Femur (tissue), 1 donor: ENCODE data around the gene THSD7A.

Experiments
- DNase-seq: peaks from one replicate; pipeline ENCODE4 v3.0.0-alpha.2; 2017

Gene THSD7A

DNA sequence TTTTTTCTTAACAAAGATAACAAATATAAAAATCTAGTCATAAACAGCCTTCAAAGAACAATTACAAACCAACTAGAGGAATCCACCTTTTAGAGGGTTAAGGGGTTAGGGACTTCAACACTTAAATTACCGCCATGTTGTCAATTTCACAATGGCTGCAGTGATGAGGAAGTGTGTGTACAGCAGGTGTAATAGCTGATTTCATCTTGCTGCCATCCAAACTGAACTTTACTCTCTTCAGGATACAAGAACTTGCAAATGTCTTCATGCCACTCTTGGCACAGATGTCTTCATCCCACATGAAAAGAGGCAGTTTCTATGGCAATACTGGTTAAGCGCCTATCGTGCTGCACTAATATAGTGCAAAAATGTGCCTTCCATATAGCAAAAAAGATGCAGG is 457.4 kb downstream of the THSD7A start:
- DNase-seq, result no peak

DNA sequence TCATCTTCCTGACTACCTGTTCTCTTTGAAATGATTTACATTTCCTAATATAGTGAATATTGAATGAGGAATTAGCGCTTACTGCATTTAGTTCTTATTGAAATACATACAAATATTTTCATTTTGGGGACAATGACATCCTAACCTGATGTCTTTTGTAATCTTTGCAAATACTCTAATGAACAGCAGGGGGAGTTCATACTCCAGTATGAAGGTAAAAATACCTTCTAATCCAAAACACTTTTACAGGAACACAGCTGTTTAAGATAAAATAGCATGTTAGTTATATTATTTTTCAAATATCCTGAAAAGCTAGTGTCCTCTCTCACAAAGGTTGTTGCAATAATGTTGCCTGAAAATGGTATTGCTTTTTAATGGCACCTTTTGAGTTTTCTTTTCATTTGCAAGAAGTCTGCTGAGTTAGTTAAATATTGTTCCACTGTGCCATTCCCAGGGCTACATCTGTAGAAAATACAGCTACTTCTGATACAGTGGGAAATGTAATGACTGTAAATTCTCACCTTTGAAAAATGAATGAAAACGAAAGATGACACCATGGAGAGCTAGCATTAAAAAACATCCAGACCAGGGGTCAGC is 458.4 kb downstream of the THSD7A start:
- DNase-seq, result no peak

DNA sequence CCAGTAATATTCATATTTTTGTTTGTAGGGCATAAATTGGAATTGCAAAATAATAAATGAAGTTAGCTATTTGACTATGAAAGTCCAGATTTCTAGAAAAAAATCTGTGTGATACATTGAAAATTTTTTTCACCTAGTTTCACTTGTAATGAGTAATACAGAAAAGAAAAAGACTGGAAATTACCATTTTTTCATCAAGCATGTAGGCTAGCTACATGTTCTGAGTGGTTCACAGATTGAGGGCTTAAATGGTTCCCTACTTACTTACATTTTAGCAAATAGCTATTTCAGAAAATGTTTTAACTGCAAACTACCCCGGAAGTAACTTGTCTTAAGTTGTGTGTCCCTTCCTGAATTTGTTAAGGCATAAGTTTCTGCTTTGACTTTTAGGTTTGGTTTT is 462.3 kb downstream of the THSD7A start:
- no peak for DNase-seq

DNA sequence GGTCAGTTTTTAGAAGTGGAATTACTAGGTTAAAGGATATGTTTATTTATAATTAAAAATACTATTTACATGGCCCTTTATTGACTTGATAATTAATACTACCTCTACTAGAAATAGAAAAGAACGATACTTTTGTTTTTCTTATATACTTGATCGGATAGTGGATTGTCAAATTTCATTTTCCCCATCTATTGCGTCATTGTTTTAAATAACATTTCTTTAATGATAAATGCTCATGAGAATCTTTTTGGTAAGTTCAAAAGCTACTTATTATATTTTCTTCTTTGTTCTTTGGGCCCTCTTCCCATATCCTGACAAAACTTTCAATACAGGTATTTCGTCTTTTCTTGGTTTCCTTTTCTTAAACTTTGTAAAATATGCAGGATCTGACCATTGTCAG is 465.9 kb downstream of the THSD7A start:
- DNase-seq, result no peak

DNA sequence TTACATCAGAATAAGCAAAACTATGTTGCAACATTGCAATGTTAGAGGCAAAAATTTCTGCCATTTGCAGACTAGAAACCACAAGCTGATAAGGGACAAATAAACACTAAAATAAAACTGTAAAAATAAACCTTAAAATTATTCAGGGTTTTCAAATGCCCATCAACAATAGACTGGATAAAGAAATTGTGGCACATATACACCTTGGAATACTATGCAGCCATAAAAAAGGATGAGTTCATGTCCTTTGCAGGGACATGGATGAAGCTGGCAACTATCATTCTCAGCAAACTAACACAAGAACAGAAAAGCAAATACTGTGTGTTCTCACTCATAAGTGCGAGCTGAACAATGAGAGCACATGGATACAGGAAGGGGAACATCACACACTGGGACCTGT is 473.4 kb downstream of the THSD7A start:
- no peak for DNase-seq

DNA sequence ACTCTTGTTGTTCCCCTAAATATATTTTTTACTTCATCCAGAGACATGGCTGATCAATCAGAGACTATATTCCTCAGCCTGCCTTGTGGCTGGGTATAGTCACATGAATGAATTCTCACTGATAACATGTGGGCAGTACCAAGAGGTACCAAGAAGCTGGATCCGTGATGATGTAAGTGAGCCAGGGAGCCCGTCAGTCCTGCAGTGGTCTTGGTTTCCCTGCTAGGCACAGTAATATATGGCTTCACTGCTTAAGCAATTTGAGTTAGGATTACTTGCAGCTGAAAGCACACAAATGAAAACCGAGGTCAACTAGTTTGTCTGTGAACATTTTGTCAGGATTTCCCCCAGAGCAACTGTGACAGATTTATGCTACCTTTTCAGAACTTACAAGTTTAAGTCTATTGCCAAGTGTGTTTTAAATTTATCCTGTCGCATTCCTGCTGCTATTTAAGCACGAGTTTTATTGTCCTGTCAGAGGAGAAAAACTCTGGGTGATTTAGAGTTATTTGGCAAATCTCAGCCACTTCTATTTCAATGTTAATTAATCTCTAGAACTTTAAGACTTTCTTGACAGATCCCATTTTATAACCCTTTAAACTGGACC is 476.5 kb downstream of the THSD7A start:
- no peak for DNase-seq

DNA sequence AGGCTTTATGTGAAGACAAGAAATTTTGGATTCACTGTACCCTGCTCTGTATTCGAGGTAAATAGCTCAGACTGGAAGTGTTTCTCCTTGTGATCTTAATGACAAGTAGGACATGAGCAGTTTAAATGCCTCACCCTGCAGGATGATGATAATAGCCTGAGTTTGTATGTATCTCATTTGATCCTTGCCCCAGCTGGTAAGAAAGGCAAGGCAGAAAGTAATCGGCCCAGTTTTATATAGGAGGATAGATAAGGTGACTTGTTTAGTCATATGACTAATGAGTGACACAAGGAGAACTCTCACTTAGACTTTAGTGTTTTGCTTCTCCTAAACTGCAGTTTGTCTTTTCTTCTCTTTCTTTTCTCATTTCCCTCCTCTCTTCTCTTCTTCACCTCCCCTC is 485.7 kb downstream of the THSD7A start:
- no peak for DNase-seq

DNA sequence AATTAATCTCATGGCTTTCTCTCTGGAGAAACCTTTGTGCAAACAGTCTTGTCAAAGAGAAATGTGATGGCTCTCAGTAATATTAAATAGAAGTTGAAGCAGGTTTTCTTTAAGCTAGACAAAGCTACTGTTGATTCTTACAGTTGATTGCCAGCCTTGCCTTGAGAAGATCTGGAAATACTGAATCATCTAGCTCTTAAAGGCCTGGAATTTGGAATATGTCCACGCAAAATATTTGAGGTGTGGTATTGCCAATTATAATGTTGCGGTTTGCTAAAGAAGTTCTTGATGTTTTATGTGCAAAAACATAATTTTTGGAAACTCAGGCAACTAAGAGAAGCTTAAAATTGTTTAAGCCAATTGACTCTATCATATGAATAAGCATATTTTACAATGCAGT is 486.4 kb downstream of the THSD7A start:
- DNase-seq, result no peak

DNA sequence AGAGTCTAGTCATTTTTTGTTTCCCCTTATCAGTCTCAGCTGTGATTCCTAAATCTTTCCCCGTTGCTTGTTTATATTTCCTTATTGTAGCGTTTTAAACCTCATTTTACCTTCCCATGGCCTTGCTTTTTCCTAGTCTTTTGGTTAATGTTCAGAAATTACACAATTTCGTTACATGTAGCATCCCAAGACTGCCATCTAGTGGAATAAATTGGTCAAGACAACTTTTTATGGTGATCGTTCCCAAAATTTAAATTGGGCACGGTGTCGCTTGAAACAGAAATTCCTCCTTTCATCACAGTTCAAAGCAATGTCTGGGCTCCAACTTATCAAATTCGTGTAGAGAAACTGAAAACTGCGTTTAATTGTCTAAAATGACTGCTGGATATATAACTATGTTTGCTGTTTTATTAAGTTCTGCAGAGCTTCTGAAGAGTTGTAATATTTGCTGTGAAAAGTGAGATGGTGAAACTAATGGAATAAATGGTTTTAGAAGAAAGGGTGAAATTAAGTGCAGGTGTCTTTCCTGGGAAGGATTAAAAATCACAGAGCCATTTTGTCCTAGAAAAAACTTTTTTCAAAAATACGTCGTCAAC is 488.1 kb downstream of the THSD7A start:
- no peak for DNase-seq

DNA sequence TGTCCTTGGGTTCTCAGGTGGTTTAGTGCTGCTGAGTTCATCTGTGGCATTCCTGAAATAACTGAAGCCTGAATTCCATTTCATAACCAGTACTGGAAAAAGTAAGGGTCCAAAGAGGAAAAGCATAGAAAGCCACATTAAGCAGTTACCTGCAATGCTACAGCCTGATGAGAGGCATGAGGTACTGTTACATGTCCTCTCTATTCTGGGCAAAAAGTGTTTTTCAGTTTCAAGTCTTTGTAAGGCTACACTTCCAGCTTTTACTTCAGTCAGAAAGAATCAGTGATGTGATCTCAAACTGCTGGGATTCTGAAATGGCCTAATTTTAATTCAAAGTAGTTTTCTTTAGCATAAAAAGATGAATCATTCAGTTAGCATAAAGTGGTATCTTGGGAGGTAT is 488.9 kb downstream of the THSD7A start:
- DNase-seq, result no peak

DNA sequence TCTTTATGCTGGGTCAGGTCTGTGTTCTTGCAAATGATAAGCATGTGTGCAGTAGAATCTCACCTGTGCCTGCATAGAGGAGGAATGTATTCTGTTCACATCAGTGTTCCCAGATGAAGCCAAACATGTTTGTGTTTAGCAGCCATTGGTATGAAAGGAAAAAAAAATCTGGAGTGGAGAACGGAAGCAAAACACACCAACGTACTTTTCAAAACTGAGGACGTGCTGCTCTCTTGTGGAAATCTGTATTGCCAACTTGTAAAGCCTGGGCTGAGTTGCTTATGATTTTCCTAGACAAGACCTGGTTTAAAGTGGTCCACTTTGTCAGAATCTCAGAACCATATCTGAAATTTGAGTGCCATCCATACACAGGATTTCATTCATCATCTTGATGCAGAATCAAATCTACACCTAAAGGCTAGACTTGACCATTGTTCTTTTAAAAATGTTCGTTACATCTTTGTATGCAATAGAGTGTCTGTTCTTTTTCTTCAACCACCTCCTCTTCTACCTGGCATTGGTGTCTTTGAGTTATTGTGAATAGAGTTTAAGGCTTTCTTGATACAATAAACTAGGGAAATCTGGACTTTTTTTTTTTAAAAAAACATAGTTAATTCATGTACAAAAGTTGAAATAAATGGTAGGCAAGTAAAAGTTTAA is 490.6 kb downstream of the THSD7A start:
- peak; percentile 23 for DNase-seq

DNA sequence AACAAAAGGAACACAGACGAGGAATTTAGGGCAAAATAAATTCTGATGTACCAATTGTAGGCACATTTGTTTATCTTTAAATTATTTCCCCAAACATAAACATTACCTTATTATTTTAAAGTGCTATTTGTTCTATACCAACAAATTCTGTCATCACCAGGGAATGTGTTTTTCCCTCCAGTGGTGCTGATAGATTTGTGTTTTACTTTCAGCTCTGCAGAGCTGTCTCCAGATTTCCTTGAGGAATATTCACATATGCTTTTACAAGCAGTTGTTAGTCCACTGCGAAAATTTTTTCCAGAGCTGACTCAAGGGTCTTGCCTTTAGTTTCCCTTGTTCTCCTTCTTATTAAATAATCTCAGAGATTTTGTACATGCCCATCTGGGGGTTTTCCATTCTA is 495.6 kb downstream of the THSD7A start:
- DNase-seq, result no peak

DNA sequence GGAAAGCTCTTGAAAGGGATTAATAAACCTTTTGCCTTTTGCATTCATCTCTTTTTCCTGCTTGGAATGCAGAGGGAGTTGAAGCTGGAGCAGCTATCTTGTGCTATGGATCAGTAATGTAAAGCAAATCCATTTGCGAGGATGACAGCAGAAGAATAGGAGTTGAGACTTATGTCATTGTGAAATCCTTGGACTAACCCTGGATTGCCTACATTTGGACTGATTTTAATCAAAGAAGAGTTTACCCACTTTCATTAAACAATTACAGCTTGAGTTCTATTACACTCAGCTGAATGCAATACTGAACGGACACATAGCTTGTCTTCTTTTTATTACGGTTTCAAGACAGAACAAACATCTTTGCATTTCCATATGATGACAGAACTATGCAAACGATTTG is 496.1 kb downstream of the THSD7A start:
- no peak for DNase-seq

DNA sequence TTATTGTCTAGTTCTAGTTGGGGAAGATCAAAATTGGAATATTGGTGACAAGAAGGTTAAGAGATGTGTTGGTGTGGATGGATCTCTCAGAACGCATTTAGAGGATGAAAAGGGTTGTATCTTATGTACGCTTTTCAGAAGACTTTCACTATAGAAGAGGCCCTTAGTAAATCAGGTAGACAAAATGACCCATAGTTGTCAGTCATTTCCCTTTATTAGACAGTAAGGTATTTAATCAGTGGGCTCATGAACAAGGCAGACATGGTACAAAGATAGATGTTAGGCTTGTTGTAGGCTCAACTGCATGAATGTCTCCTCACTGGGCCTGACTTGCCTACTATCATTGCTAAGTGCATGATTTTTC is 499.2 kb downstream of the THSD7A start:
- DNase-seq, result no peak

DNA sequence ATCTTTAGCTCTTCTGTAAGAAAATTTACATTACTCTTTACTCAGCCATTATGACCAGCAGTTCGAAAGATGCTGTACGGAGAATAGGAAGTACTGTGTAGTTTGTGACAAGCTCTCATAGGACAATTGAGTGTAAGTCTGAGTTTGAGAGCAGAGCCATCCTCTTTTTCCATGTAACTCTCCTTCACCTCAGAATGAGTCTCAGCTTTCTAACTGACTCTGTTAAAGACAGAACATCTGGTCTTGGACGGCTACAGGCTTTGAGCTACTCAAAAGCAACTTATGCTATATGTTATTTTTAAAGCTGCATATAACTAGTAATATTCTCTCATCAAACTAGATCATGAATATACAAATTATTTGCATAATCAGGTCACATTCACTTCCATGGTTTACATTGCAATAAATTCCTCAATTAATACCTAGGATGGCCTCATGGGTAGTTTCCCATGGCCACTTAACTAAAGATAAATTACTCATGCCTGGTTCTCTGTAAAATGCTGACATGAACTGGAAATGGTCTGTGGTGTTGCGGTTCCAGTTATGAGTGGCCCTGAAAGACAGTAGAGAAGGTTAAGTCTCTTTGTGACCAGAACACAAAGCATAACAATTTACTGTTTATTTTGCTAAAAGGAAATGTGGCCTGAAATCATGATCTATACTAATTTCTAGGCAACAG is 499.7 kb downstream of the THSD7A start:
- no peak for DNase-seq

DNA sequence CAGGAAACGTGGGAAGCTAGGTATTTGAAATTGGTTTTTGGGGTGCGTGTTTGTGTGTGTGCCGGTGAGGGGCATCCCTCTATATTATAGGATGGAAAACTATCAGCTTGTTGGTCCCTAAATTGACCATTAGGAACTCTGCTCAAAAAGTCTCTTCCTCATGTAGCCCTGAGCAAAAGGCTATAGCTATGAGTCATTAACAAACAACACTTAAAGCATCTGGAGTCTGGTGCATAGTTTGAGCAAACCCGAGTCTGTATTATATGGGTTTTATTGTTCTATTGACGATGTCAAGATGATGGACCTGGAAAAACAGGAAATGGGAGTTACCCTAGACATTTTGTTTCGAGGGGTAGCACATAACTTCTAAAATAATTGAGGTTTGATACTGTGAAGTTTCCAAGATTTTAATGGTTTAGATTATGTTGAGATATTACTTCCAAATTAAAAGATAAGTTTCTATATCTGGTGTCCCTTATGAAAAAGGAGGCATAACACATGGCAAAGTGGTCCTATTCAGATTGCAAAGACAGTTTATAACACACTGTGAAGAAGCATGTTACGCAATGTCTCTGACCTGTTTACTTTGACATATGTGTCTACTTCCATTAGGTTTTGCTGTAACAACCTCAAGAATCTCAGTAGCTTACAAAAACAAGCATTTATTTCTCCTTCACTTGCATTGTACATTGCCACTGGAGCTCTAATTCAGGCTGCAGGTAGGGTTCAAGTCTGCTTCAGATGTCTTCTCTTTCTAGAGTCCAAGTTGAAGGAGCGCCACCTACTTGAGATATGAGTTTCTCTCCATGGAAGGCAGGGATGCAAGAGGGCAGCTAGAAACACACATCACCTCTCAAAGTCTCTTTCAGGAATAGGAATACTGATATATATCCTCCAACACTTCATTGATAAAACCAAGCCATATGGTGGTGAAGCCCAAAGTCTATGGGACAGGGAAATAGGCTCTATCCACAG is 500.6 kb downstream of the THSD7A start:
- no peak for DNase-seq

DNA sequence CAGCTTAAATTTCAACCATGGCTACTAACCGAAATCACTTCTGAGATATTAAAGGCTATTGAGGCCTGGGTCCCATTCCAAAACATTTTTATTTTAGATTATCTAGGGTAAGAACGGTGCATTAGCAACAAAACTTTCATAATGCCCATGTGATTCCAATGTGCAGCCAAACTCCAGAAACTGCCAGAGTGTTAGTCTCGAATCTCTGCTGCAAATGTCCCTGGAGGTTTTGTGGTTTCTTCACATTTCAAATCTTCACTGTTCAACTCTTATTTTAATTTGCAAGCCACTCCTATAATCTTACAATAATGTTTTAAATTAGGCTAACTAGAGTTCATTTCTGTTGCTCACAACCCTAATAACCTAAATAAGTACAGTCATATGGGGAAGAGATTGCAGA is 501.3 kb downstream of the THSD7A start:
- DNase-seq, result no peak

DNA sequence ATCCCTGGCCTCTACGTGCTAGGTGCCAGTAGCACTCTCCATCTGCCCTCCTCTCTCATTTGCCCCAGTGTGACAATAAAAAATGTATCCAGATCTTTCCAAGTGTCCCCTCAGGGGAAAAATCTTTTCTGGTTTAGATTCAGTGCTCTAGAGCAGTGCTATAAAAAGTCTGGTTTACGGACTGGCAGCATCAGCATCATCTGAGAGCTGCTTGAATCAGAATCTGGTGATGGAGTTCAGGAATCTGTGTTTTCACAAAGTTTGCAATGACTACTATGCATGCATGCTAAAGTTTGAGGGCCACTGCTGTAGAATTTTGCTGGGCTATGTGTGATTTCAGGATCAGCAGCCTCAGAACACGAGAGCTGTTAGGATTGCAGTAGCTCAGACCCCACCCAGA is 501.8 kb downstream of the THSD7A start:
- DNase-seq, result no peak

DNA sequence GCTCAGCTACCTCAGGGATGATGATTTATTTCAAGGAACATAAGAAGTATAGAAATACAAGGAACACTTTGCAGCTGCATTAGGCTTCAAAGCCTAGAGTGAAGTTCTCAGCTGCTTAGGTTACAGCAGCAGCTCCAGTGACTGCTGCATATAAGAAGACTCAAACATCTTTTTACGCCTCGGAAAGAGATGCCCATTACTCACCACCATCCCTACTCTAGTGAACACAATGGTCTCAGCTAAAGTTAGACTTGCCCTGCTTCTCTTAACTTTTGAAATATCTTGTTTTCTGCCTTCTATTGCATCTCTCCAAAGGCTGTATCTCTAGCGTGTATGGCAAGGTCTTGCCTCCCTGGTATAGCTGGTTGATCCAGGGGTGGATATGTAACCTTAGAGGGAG is 502.4 kb downstream of the THSD7A start:
- no peak for DNase-seq

DNA sequence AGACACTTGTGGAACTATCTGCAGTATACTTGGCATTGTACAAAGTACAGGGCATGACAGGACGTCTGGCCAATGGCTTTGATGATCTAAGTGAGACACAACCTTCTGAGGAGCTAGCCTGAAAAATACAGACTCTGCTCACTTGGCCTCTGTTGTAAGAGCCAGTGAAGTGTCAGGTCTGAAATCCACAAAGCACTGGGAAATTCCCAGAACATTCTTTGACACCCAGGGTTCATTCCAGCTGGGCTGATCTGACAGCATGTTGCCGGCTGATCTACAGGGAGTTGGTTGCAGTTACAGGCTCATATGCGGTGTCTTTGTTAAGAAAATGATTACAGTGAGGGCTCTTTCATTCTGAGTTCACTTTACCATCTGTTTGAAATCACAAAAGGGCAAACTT is 503.7 kb downstream of the THSD7A start:
- no peak for DNase-seq

DNA sequence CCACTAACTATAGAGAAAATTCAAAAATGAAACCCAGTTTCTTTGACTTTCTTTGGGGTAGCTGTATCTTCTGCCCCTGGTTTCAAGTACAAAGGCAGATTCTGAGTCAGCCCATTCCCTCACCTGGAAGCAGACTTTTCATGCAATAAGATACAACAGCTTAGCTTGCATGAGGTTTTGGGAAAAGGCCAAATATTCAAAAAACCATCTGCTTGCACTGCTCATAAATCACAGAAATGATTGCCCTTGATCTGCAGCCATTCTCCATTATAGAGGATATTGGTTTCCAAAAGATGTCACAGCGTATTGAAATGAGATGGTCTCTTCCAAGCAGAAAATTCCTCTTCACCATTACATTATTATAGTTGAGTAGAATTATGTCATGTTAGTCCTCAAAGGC is 504.4 kb downstream of the THSD7A start:
- no peak for DNase-seq
